ENCODE data around the gene CLRN1.

Gene CLRN1

GRCh38 chr3:150972366-150973071, at the start of gene CLRN1:
CLRN1 (minus strand) TSS chr3:150972727; CDS start chr3:150972708, 19 bp downstream.
- H3K4me3 Mint-ChIP-seq = no peak within 1 kb of the TSS
- H3K36me3 Mint-ChIP-seq = no peaks in the 10 kb centered on the region
- H3K9me3 Mint-ChIP-seq = no peaks in the 10 kb centered on the region
- H3K27ac Mint-ChIP-seq = no peak within 1 kb of the TSS
- peaks cover 6% of the 10 kb centered on the region for H3K4me1 Mint-ChIP-seq
- DNase-seq (ENCODE audit: low spot score in 2 of 2) (no peak), ATAC-seq (no peak)

GRCh38 chr3:151016478-151016795, 43.9 kb upstream of the CLRN1 start:
- no peaks in the 10 kb centered on the region for H3K9me3 Mint-ChIP-seq
- no peak overlapping the region for H3K27ac Mint-ChIP-seq
- H3K4me3 Mint-ChIP-seq = no peak overlapping the region
- H3K36me3 Mint-ChIP-seq = no peaks in the 10 kb centered on the region
- DNase-seq (ENCODE audit: low spot score in 2 of 2) = no peak
- no peaks in the 10 kb centered on the region for H3K4me1 Mint-ChIP-seq
- ATAC-seq = no peak

GRCh38 chr3:151015767-151016477, 43.4 kb upstream of the CLRN1 start:
- no peak for ATAC-seq
- Mint-ChIP-seq H3K9me3 (no peaks in the 10 kb centered on the region), H3K4me3 (no peak overlapping the region)

GRCh38 chr3:151015181-151015580, 42.7 kb upstream of the CLRN1 start:
- no peak for ATAC-seq
- Mint-ChIP-seq H3K4me1 (no peaks in the 10 kb centered on the region), H3K27ac (no peak overlapping the region), H3K9me3 (no peaks in the 10 kb centered on the region), H3K36me3 (no peaks in the 10 kb centered on the region), H3K4me3 (no peak overlapping the region)
- DNase-seq (ENCODE audit: low spot score in 2 of 2) = no peak

More at GRCh38 chr3:151015767-151016477, 43.4 kb upstream of the CLRN1 start:
- no peaks in the 10 kb centered on the region for H3K36me3 Mint-ChIP-seq
- no peak overlapping the region for H3K27ac Mint-ChIP-seq
- no peak for DNase-seq (ENCODE audit: low spot score in 2 of 2)
- H3K4me1 Mint-ChIP-seq = no peaks in the 10 kb centered on the region

GRCh38 chr3:151014501-151015018, 42.0 kb upstream of the CLRN1 start:
- H3K36me3 Mint-ChIP-seq = no peaks in the 10 kb centered on the region
- DNase-seq (ENCODE audit: low spot score in 2 of 2) (no peak), ATAC-seq (no peak)
- no peaks in the 10 kb centered on the region for H3K9me3 Mint-ChIP-seq
- H3K4me3 Mint-ChIP-seq = no peak overlapping the region
- no peak overlapping the region for H3K27ac Mint-ChIP-seq
- no peaks in the 10 kb centered on the region for H3K4me1 Mint-ChIP-seq

GRCh38 chr3:151012753-151013152, 40.2 kb upstream of the CLRN1 start:
- Mint-ChIP-seq H3K4me1 (no peaks in the 10 kb centered on the region), H3K9me3 (no peaks in the 10 kb centered on the region), H3K36me3 (no peaks in the 10 kb centered on the region), H3K4me3 (no peak overlapping the region), H3K27ac (no peak overlapping the region)
- no peak for ATAC-seq
- DNase-seq (ENCODE audit: low spot score in 2 of 2) = no peak

- no peaks in the 10 kb centered on the region for H3K36me3 Mint-ChIP-seq
- no peaks in the 10 kb centered on the region for H3K4me1 Mint-ChIP-seq
- no peak overlapping the region for H3K4me3 Mint-ChIP-seq
- no peak overlapping the region for H3K27ac Mint-ChIP-seq
- ATAC-seq (no peak), DNase-seq (ENCODE audit: low spot score in 2 of 2) (no peak)
- no peaks in the 10 kb centered on the region for H3K9me3 Mint-ChIP-seq
These were observed 38.9 kb upstream of the CLRN1 start for GRCh38 chr3:151011427-151011826.

GRCh38 chr3:151009981-151010380, 37.5 kb upstream of the CLRN1 start:
- Mint-ChIP-seq H3K4me3 (no peak overlapping the region), H3K27ac (no peak overlapping the region), H3K9me3 (no peaks in the 10 kb centered on the region), H3K4me1 (no peaks in the 10 kb centered on the region), H3K36me3 (no peaks in the 10 kb centered on the region)
- DNase-seq (ENCODE audit: low spot score in 2 of 2) = peak in 1 of 2 donors; percentile 15
- no peak for ATAC-seq

- no peak overlapping the region for H3K27ac Mint-ChIP-seq
- no peak overlapping the region for H3K4me3 Mint-ChIP-seq
- no peaks in the 10 kb centered on the region for H3K4me1 Mint-ChIP-seq
- ATAC-seq = no peak
- H3K9me3 Mint-ChIP-seq = no peaks in the 10 kb centered on the region
- H3K36me3 Mint-ChIP-seq = no peaks in the 10 kb centered on the region
- peak in 1 of 2 donors; percentile 1 for DNase-seq (ENCODE audit: low spot score in 2 of 2)
These were observed 36.9 kb upstream of the CLRN1 start for GRCh38 chr3:151009430-151009829.

GRCh38 chr3:151008699-151009098, 36.2 kb upstream of the CLRN1 start:
- no peaks in the 10 kb centered on the region for H3K4me1 Mint-ChIP-seq
- H3K9me3 Mint-ChIP-seq = no peaks in the 10 kb centered on the region
- ATAC-seq = no peak
- H3K4me3 Mint-ChIP-seq = no peak overlapping the region
- no peak overlapping the region for H3K27ac Mint-ChIP-seq
- H3K36me3 Mint-ChIP-seq = no peaks in the 10 kb centered on the region
- no peak for DNase-seq (ENCODE audit: low spot score in 2 of 2)

GRCh38 chr3:151003768-151004134, 31.2 kb upstream of the CLRN1 start:
- no peaks in the 10 kb centered on the region for H3K9me3 Mint-ChIP-seq
- H3K4me3 Mint-ChIP-seq = no peak overlapping the region
- no peak overlapping the region for H3K27ac Mint-ChIP-seq
- ATAC-seq = no peak
- no peaks in the 10 kb centered on the region for H3K4me1 Mint-ChIP-seq
- no peaks in the 10 kb centered on the region for H3K36me3 Mint-ChIP-seq
- peak in 1 of 2 donors; percentile 1 for DNase-seq (ENCODE audit: low spot score in 2 of 2)

- ATAC-seq = no peak
These were observed 30.7 kb upstream of the CLRN1 start for GRCh38 chr3:151003029-151003767.

GRCh38 chr3:151002003-151002981, 29.8 kb upstream of the CLRN1 start:
- no peak overlapping the region for H3K4me3 Mint-ChIP-seq
- ATAC-seq (no peak), DNase-seq (ENCODE audit: low spot score in 2 of 2) (no peak)
- no peaks in the 10 kb centered on the region for H3K36me3 Mint-ChIP-seq
- H3K9me3 Mint-ChIP-seq = no peaks in the 10 kb centered on the region
- no peak overlapping the region for H3K27ac Mint-ChIP-seq
- no peaks in the 10 kb centered on the region for H3K4me1 Mint-ChIP-seq

More at GRCh38 chr3:151003029-151003767, 30.7 kb upstream of the CLRN1 start:
- H3K36me3 Mint-ChIP-seq = no peaks in the 10 kb centered on the region
- no peaks in the 10 kb centered on the region for H3K4me1 Mint-ChIP-seq
- H3K4me3 Mint-ChIP-seq = no peak overlapping the region
- no peak overlapping the region for H3K27ac Mint-ChIP-seq
- no peaks in the 10 kb centered on the region for H3K9me3 Mint-ChIP-seq
- peak in 1 of 2 donors; percentile 3 for DNase-seq (ENCODE audit: low spot score in 2 of 2)

GRCh38 chr3:150998996-150999395, 26.5 kb upstream of the CLRN1 start:
- Mint-ChIP-seq H3K4me3 (no peak overlapping the region), H3K36me3 (no peaks in the 10 kb centered on the region), H3K4me1 (no peaks in the 10 kb centered on the region), H3K9me3 (no peaks in the 10 kb centered on the region), H3K27ac (no peak overlapping the region)
- ATAC-seq (no peak), DNase-seq (ENCODE audit: low spot score in 2 of 2) (no peak)

GRCh38 chr3:150996731-150997130, 24.2 kb upstream of the CLRN1 start:
- ATAC-seq = no peak
- no peaks in the 10 kb centered on the region for H3K36me3 Mint-ChIP-seq
- no peak overlapping the region for H3K4me3 Mint-ChIP-seq
- no peak overlapping the region for H3K27ac Mint-ChIP-seq
- no peaks in the 10 kb centered on the region for H3K9me3 Mint-ChIP-seq
- DNase-seq (ENCODE audit: low spot score in 2 of 2) = no peak
- H3K4me1 Mint-ChIP-seq = no peaks in the 10 kb centered on the region

Measured in stimulated activated effector memory CD8-positive, alpha-beta T cell treated with anti-CD3 and anti-CD28 coated beads, Interleukin-12 subunit alpha, Interleukin-12 subunit beta, amount 100 ng/mL, for 72 hours (primary cell).